ENCODE measurements around the gene USPL1.

- TF ChIP-seq ZNF570 (CRISPR knock-in tag; IDR thresholded peaks at IDR 0.05; ENCODE audit: borderline replicate concordance), result no peak; the same call in 1 of the 2 replicates
- TF ChIP-seq ATF6 (CRISPR knock-in tag; conservative IDR thresholded peaks at IDR 0.05), result no peak
- peak; percentile 75; the same call in 1 of the 2 replicates for TF ChIP-seq SALL2 (CRISPR knock-in tag; IDR thresholded peaks at IDR 0.05)
- TF ChIP-seq ATF7-NPFF (CRISPR knock-in tag; IDR thresholded peaks at IDR 0.05; ENCODE audit: low read depth), result peak; percentile 93; the same call in 1 of the 2 replicates
- TF ChIP-seq ARID3A (IDR thresholded peaks at IDR 0.05; ENCODE audit: low read depth, low read length), result no peak; the same call in 1 of the 2 replicates
- no peak for TF ChIP-seq ZNF496 (CRISPR knock-in tag; IDR thresholded peaks at IDR 0.05; ENCODE audit: insufficient replicate concordance)
- no peak for TF ChIP-seq ZNF577 (CRISPR knock-in tag; IDR thresholded peaks at IDR 0.05; ENCODE audit: borderline replicate concordance, low read depth)
- TF ChIP-seq SMC3 (IDR thresholded peaks at IDR 0.05; ENCODE audit: low read length), result no peak; the same call in 1 of the 2 replicates
- TF ChIP-seq SALL1 (CRISPR knock-in tag; IDR thresholded peaks at IDR 0.05), result peak; percentile 83
These were observed 56.2 kb downstream of the USPL1 start for GRCh38 chr13:30673669-30674521.
